ENCODE results near the gene FUCA2.
"Not testable (repeated sequence)": the region's sequence is repeated elsewhere in the genome, so short reads cannot be mapped to it uniquely, and the experiment has no call there.

GRCh38 chr6:143510326-143510725, 1.2 kb downstream of the FUCA2 start:
- TF ChIP-seq, protein P1, sequence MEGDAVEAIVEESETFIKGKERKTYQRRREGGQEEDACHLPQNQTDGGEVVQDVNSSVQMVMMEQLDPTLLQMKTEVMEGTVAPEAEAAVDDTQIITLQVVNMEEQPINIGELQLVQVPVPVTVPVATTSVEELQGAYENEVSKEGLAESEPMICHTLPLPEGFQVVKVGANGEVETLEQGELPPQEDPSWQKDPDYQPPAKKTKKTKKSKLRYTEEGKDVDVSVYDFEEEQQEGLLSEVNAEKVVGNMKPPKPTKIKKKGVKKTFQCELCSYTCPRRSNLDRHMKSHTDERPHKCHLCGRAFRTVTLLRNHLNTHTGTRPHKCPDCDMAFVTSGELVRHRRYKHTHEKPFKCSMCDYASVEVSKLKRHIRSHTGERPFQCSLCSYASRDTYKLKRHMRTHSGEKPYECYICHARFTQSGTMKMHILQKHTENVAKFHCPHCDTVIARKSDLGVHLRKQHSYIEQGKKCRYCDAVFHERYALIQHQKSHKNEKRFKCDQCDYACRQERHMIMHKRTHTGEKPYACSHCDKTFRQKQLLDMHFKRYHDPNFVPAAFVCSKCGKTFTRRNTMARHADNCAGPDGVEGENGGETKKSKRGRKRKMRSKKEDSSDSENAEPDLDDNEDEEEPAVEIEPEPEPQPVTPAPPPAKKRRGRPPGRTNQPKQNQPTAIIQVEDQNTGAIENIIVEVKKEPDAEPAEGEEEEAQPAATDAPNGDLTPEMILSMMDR (IDR thresholded peaks at IDR 0.05) = not testable (repeated sequence)
- not testable (repeated sequence) for TF ChIP-seq POLR2AphosphoS5 (IDR thresholded peaks at IDR 0.05)
